ENCODE results near the gene CHRDL1. TPM values are rescaled to one million over a fixed set of nuclear protein-coding genes. Genes with fewer than 3 reads are reported as not detected.

Gene CHRDL1
- total and polyA plus RNA-seq, 2 donors (not counting 1 experiment from before 2014, with no cell fraction given): not detected

- no peaks in the 10 kb centered on the region for H3K36me3 ChIP-seq (replicated peaks in 1 of 2; ENCODE audit: control extremely low read depth in 1 of 2, control insufficient read depth in 1 of 2, extremely low read depth in 1 of 2, insufficient read depth in 2 of 2, low read length in 1 of 2)
- no peak overlapping the region for H3K4me2 ChIP-seq (replicated peaks; ENCODE audit: low read depth, low read length, poor library complexity, severe bottlenecking)
- Mint-ChIP-seq H3K9me3 (ENCODE audit: insufficient read depth) (peaks cover 2% of the 10 kb centered on the region), H3K27ac (no peak overlapping the region), H3K4me1 (no peaks in the 10 kb centered on the region), H3K27me3 (no peaks in the 10 kb centered on the region), H3K4me3 (no peak overlapping the region)
- no peak overlapping the region for H2AFZ ChIP-seq (ENCODE audit: insufficient read depth, low read depth, low read length, poor library complexity, severe bottlenecking)
- no peak overlapping the region for H3K9ac ChIP-seq (ENCODE audit: low read length)
- ATAC-seq (ENCODE audit: low read depth): no peak
- no peaks in the 10 kb centered on the region for H3K27me3 ChIP-seq (replicated peaks in 1 of 4; ENCODE audit: control extremely low read depth in 1 of 4, control insufficient read depth in 3 of 4, insufficient read depth in 4 of 4, low read length in 3 of 4)
- H3K27ac ChIP-seq (ENCODE audit: low read length in 2 of 2): no peak overlapping the region
- no peaks in the 10 kb centered on the region for H3K79me2 ChIP-seq (ENCODE audit: control insufficient read depth, insufficient read depth, low read length)
- H4K20me1 ChIP-seq (ENCODE audit: control insufficient read depth, insufficient read depth, low read length, poor library complexity, severe bottlenecking): no peaks in the 10 kb centered on the region
- no peaks in the 10 kb centered on the region for H3K4me1 ChIP-seq (ENCODE audit: control insufficient read depth in 2 of 2, insufficient read depth in 2 of 2, low read length in 2 of 2)
- CTCF ChIA-PET: no interaction called here
- no peak for TF ChIP-seq EZH2 (IDR thresholded peaks at IDR 0.05; ENCODE audit: borderline replicate concordance, insufficient read depth, low read depth, low read length, poor library complexity, severe bottlenecking)
- TF ChIP-seq, protein P1, sequence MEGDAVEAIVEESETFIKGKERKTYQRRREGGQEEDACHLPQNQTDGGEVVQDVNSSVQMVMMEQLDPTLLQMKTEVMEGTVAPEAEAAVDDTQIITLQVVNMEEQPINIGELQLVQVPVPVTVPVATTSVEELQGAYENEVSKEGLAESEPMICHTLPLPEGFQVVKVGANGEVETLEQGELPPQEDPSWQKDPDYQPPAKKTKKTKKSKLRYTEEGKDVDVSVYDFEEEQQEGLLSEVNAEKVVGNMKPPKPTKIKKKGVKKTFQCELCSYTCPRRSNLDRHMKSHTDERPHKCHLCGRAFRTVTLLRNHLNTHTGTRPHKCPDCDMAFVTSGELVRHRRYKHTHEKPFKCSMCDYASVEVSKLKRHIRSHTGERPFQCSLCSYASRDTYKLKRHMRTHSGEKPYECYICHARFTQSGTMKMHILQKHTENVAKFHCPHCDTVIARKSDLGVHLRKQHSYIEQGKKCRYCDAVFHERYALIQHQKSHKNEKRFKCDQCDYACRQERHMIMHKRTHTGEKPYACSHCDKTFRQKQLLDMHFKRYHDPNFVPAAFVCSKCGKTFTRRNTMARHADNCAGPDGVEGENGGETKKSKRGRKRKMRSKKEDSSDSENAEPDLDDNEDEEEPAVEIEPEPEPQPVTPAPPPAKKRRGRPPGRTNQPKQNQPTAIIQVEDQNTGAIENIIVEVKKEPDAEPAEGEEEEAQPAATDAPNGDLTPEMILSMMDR (IDR thresholded peaks at IDR 0.05): no peak
- H3K9me3 ChIP-seq (ENCODE audit: control extremely low read depth in 1 of 3, control insufficient read depth in 2 of 3, insufficient read depth in 1 of 3, low read length in 2 of 3): no peaks in the 10 kb centered on the region
- intact Hi-C loops (cut with micrococcal nuclease): no loop called here
- POLR2A ChIA-PET: no interaction called here
- no peak for DNase-seq
- no peak overlapping the region for H3K4me3 ChIP-seq (ENCODE audit: control extremely low read depth in 1 of 5, extremely low read depth in 1 of 5, insufficient read depth in 1 of 5, low read depth in 2 of 5, low read length in 4 of 5)
- WGBS (ENCODE audit: insufficient coverage): no CpG with 5 or more reads among the region's 1 CpG
Measured at GRCh38 chrX:110675886-110676285, 119.7 kb downstream of the CHRDL1 start.

- Mint-ChIP-seq H3K27me3 (no peaks in the 10 kb centered on the region), H3K4me1 (no peaks in the 10 kb centered on the region), H3K27ac (no peak overlapping the region), H3K9me3 (ENCODE audit: insufficient read depth) (no peaks in the 10 kb centered on the region), H3K4me3 (no peak overlapping the region)
- ATAC-seq (ENCODE audit: low read depth) (no peak), DNase-seq (no peak)
- no peaks in the 10 kb centered on the region for H3K4me1 ChIP-seq (ENCODE audit: control insufficient read depth in 2 of 2, insufficient read depth in 2 of 2, low read length in 2 of 2)
- H3K4me2 ChIP-seq (replicated peaks; ENCODE audit: low read depth, low read length, poor library complexity, severe bottlenecking): no peak overlapping the region
- H3K9me3 ChIP-seq (ENCODE audit: control extremely low read depth in 1 of 3, control insufficient read depth in 2 of 3, insufficient read depth in 1 of 3, low read length in 2 of 3): no peaks in the 10 kb centered on the region
- WGBS (ENCODE audit: insufficient coverage): 60% methylated on average over 1 of the region's 3 CpGs
- no peaks in the 10 kb centered on the region for H3K36me3 ChIP-seq (replicated peaks in 1 of 2; ENCODE audit: control extremely low read depth in 1 of 2, control insufficient read depth in 1 of 2, extremely low read depth in 1 of 2, insufficient read depth in 2 of 2, low read length in 1 of 2)
- ChIA-PET POLR2A (no interaction called here), CTCF (no interaction called here)
- no peaks in the 10 kb centered on the region for H3K79me2 ChIP-seq (ENCODE audit: control insufficient read depth, insufficient read depth, low read length)
- no peak overlapping the region for H3K4me3 ChIP-seq (ENCODE audit: control extremely low read depth in 1 of 5, extremely low read depth in 1 of 5, insufficient read depth in 1 of 5, low read depth in 2 of 5, low read length in 4 of 5)
- no peak overlapping the region for H3K27ac ChIP-seq (ENCODE audit: low read length in 2 of 2)
- no peak overlapping the region for H3K9ac ChIP-seq (ENCODE audit: low read length)
- H3K27me3 ChIP-seq (replicated peaks in 1 of 4; ENCODE audit: control extremely low read depth in 1 of 4, control insufficient read depth in 3 of 4, insufficient read depth in 4 of 4, low read length in 3 of 4): no peaks in the 10 kb centered on the region
- no peak for TF ChIP-seq EZH2 (IDR thresholded peaks at IDR 0.05; ENCODE audit: borderline replicate concordance, insufficient read depth, low read depth, low read length, poor library complexity, severe bottlenecking)
- TF ChIP-seq, protein P1 (IDR thresholded peaks at IDR 0.05): no peak
- H4K20me1 ChIP-seq (ENCODE audit: control insufficient read depth, insufficient read depth, low read length, poor library complexity, severe bottlenecking): no peaks in the 10 kb centered on the region
- H2AFZ ChIP-seq (ENCODE audit: insufficient read depth, low read depth, low read length, poor library complexity, severe bottlenecking): no peak overlapping the region
- intact Hi-C loops (cut with micrococcal nuclease): no loop called here
Measured at GRCh38 chrX:110671068-110671803, 124.4 kb downstream of the CHRDL1 start.
